H1 (cell line): ENCODE measurements around the gene ZCRB1.

Source experiments
- BRCA1 ChIP-seq: IDR thresholded peaks from 2 replicates; pipeline ENCODE4 v1.6.1; 2012; ENCODE audit warnings: low read depth, low read length, improper control_type of control experiment
- EP300 ChIP-seq, 2 experiments: IDR thresholded peaks; 1 replicate in 1 of 2; 2 replicates in 1 of 2; pipeline ENCODE4 v1.6.1; 2011 to 2012; ENCODE audit warnings: low read depth in 2 of 2, low read length in 2 of 2, mild to moderate bottlenecking in 2 of 2, borderline replicate concordance in 1 of 2, inconsistent platforms in 1 of 2, moderate library complexity in 1 of 2
- EZH2 ChIP-seq: fragments of 200-600 bp; sonication (generic); IDR thresholded peaks from 2 replicates; pipeline ENCODE4 v1.7.1; 2012; ENCODE audit warnings: low read depth, mild to moderate bottlenecking, moderate library complexity, low read length, inconsistent platforms; ENCODE audit not compliant: severe bottlenecking
- JUND ChIP-seq: IDR thresholded peaks from 2 replicates; pipeline ENCODE4 v1.6.1; 2011; ENCODE audit warnings: mild to moderate bottlenecking, improper control_type of control experiment, low read length
- POLR2A ChIP-seq, 2 experiments: IDR thresholded peaks; 1 replicate in 1 of 2; 2 replicates in 1 of 2; pipeline ENCODE4 v1.6.1; 2011; ENCODE audit warnings: low read depth in 2 of 2, low read length in 2 of 2, mild to moderate bottlenecking in 2 of 2; ENCODE audit errors: control extremely low read depth in 1 of 2
- POLR2AphosphoS5 ChIP-seq: IDR thresholded peaks from 2 replicates; pipeline ENCODE4 v1.6.1; 2011; ENCODE audit warnings: low read depth, low read length
- RBBP5 ChIP-seq: IDR thresholded peaks from 2 replicates; pipeline ENCODE4 v1.7.1; 2012; ENCODE audit warnings: low read depth, mild to moderate bottlenecking, inconsistent platforms, low read length, moderate library complexity, borderline replicate concordance
- RXRA ChIP-seq: IDR thresholded peaks from 2 replicates; pipeline ENCODE4 v1.6.1; 2011; ENCODE audit warnings: low read depth, mild to moderate bottlenecking, low read length, moderate library complexity; ENCODE audit not compliant: insufficient read depth
- ZNF274 ChIP-seq: IDR thresholded peaks from 2 replicates; pipeline ENCODE4 v1.7.0; 2012; ENCODE audit warnings: low read length, borderline replicate concordance; ENCODE audit errors: extremely low read depth
- TF ChIP-seq, protein P1 (sequence below), 3 experiments: IDR thresholded peaks; 1 replicate in 2 of 3; 2 replicates in 1 of 3; pipeline versions ENCODE4 v1.5.1 to v1.6.1; 2011; ENCODE audit warnings: low read length in 3 of 3, mild to moderate bottlenecking in 3 of 3, inconsistent platforms in 2 of 3, low read depth in 1 of 3, moderate library complexity in 1 of 3; ENCODE audit not compliant: insufficient read depth in 1 of 3; ENCODE audit errors: control extremely low read depth in 1 of 3
- TF ChIP-seq, protein P2 (sequence below): IDR thresholded peaks from 2 replicates; pipeline ENCODE4 v1.6.1; 2012; ENCODE audit warnings: inconsistent platforms
- TF ChIP-seq, protein P3 (sequence below): IDR thresholded peaks from 2 replicates; pipeline ENCODE4 v1.6.1; 2012; ENCODE audit warnings: low read length, inconsistent platforms
- TF ChIP-seq, protein P4 (sequence below): IDR thresholded peaks from 2 replicates; pipeline ENCODE4 v1.6.1; 2011; ENCODE audit warnings: low read length, improper control_type of control experiment

DNA sequence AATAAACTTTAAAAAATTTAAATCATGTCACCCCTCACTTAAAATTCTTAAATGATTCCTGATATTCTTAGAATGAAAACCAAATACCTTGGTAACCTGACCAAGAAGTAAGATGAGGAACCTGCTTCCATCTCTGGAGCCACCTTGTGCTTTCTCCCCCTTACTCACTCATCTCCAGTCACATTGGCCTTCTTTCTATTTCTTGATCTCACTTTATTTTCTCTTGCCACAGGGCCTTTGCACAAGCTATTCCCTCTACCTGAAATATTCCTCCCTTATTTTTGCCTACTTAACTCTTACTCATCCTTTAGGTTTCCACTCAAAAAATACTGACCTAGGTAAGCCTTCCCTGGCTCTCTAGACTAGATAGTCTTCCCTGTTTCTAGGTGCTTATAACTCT lies 5.1 kb downstream of the ZCRB1 start:
- TF ChIP-seq, protein P1, sequence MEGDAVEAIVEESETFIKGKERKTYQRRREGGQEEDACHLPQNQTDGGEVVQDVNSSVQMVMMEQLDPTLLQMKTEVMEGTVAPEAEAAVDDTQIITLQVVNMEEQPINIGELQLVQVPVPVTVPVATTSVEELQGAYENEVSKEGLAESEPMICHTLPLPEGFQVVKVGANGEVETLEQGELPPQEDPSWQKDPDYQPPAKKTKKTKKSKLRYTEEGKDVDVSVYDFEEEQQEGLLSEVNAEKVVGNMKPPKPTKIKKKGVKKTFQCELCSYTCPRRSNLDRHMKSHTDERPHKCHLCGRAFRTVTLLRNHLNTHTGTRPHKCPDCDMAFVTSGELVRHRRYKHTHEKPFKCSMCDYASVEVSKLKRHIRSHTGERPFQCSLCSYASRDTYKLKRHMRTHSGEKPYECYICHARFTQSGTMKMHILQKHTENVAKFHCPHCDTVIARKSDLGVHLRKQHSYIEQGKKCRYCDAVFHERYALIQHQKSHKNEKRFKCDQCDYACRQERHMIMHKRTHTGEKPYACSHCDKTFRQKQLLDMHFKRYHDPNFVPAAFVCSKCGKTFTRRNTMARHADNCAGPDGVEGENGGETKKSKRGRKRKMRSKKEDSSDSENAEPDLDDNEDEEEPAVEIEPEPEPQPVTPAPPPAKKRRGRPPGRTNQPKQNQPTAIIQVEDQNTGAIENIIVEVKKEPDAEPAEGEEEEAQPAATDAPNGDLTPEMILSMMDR (IDR thresholded peaks at IDR 0.05; ENCODE audit: control extremely low read depth in 1 of 3, insufficient read depth in 1 of 3, low read depth in 1 of 3, low read length in 3 of 3), result no peak
- TF ChIP-seq EP300 (IDR thresholded peaks at IDR 0.05; ENCODE audit: borderline replicate concordance in 1 of 2, low read depth in 2 of 2, low read length in 2 of 2) (no peak), BRCA1 (no peak), ZNF274 (no peak), EZH2 (no peak), RBBP5 (no peak), POLR2A (IDR thresholded peaks at IDR 0.05; ENCODE audit: control extremely low read depth in 1 of 2, low read depth in 2 of 2, low read length in 2 of 2) (no peak), RXRA (no peak), POLR2AphosphoS5 (no peak), JUND (no peak)
- TF ChIP-seq, protein P2, sequence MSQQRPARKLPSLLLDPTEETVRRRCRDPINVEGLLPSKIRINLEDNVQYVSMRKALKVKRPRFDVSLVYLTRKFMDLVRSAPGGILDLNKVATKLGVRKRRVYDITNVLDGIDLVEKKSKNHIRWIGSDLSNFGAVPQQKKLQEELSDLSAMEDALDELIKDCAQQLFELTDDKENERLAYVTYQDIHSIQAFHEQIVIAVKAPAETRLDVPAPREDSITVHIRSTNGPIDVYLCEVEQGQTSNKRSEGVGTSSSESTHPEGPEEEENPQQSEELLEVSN, result no peak
- TF ChIP-seq, protein P3, sequence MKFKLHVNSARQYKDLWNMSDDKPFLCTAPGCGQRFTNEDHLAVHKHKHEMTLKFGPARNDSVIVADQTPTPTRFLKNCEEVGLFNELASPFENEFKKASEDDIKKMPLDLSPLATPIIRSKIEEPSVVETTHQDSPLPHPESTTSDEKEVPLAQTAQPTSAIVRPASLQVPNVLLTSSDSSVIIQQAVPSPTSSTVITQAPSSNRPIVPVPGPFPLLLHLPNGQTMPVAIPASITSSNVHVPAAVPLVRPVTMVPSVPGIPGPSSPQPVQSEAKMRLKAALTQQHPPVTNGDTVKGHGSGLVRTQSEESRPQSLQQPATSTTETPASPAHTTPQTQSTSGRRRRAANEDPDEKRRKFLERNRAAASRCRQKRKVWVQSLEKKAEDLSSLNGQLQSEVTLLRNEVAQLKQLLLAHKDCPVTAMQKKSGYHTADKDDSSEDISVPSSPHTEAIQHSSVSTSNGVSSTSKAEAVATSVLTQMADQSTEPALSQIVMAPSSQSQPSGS, result no peak
- TF ChIP-seq, protein P4, sequence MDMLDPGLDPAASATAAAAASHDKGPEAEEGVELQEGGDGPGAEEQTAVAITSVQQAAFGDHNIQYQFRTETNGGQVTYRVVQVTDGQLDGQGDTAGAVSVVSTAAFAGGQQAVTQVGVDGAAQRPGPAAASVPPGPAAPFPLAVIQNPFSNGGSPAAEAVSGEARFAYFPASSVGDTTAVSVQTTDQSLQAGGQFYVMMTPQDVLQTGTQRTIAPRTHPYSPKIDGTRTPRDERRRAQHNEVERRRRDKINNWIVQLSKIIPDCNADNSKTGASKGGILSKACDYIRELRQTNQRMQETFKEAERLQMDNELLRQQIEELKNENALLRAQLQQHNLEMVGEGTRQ, result no peak
